DMS153 (cell line): ENCODE data around the gene SOX18.

Source experiments
- DNase-seq: peaks from one replicate; lab custom pipeline; 2025; lab: John Stamatoyannopoulos, UW

The SOX18 gene

DNA sequence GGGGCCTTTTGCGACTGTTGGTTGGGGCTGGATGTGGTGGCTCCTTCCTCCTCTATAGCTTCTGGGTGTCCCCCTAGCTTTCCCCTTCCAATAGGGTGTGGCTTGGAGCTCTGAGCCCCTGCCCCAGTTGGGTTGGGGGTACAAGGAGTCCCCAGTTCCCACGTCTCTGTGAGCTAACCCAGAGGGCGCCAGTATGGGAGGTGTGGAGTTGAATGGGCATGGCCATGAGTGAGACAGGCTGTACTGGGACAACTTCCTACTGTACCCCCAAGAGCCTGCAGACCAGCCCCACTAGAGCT, 12.3 kb downstream of the SOX18 start:
- DNase-seq: no peak

GRCh38 chr20:64036346-64037198, 12.9 kb downstream of the SOX18 start:
- no peak for DNase-seq

DNA sequence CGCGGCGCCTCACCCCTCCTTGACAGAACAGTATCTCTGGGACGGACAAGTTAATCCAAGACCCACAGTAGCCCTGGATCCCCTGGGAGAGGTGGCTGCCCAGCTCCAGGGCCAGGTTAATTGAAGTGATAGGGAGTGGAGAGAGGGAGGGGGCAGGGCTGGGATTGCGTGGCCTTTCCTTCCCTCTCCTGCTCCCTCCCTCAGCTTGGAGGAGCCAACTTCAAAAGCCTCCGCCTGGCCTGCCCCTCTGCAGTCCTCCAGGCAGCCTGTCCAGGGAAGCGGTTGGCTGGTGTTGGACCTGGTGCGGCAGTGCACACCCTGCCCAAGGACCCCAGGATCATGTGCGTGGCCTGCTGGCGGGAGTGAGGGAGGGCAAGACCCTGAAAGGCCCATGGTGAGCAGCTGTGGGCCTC, 13.5 kb downstream of the SOX18 start, which contains the start of gene C20orf204:
Gene C20orf204, plus strand, starts transcription at position 250 of the 413 bp plus-strand sequence. Its CDS starts 142 bp downstream, at position 392.
- no peak for DNase-seq

- no peak for DNase-seq
Observed at GRCh38 chr20:64035066-64035932, 14.1 kb downstream of the SOX18 start.

GRCh38 chr20:64033981-64034493, 15.4 kb downstream of the SOX18 start:
- DNase-seq: no peak

- DNase-seq: no peak
Observed at GRCh38 chr20:64032706-64033624, 16.5 kb downstream of the SOX18 start.

GRCh38 chr20:64031822-64032314, 17.6 kb downstream of the SOX18 start:
- DNase-seq: no peak

DNA sequence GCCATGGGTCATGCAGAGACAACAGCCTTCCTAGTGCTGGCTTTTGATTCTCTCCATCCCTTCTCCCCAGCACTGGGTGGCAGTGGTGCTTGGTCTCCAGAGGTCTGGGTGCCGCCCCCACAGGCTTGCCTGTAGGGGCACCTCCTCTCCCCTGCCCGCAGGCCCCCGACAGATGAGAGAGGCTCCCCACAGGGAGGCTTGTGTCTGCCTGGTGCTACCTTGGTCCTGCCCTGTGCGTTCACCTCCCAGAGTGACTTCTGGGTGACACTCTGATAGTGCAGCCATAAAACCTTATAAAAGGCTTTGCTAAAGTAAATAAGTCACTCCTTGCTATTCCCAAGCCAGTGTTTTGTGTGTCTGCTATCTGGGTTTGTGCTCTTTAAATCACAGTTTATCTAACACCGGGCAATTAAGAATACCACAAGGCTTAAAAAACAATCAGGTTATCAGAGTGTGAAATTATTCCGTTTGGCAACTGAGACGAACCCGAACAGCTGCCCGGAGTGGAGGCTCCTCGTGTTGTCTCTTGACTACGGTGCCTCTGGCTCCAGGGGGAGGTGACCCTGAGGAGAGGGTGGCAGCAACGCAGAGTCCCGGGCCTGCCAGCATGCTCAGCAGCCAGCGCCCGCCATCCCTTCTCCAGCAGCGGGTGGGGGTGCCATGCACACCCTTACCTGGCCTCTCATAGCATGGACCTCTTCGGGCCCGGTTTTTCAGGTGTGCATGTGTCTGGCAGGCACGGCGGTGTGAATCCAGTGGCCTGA, 18.9 kb downstream of the SOX18 start:
- DNase-seq: no peak

DNA sequence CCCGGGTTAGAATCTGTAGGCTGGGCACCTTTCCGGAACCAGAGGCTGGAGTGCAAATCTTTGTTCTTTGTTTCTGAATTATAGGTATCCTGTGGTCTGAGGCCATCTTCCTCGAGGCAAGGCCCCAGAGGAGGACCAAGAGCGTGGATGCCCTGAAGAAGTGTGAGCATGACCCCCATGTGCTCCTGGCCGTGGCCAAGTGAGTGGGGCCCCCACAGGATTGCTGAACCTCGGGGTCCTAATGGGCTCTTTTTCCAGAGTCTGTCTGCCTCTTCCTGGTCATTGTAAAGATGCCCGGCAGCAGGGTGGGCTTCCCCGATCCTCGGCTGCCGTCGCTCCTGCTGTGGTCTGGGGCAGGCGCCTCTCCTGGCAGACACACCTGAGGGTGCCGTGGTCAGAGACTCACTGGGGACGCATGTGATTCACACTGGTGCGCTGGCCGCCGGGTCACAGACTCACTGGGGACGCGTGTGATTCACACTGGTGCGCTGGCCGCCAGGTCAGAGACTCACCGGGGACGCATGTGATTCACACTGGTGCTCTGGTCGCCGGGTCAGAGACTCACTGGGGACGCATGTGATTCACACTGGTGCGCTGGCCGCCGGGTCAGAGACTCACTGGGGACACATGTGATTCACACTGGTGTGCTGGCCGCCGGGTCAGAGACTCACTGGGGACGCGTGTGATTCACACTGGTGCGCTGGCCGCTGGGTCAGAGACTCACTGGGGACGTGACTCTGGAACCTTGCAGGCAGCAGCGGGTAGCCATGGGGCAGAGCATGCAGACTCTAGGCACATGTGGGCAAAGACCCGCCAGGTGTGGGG, 19.9 kb downstream of the SOX18 start:
- no peak for DNase-seq

DNA sequence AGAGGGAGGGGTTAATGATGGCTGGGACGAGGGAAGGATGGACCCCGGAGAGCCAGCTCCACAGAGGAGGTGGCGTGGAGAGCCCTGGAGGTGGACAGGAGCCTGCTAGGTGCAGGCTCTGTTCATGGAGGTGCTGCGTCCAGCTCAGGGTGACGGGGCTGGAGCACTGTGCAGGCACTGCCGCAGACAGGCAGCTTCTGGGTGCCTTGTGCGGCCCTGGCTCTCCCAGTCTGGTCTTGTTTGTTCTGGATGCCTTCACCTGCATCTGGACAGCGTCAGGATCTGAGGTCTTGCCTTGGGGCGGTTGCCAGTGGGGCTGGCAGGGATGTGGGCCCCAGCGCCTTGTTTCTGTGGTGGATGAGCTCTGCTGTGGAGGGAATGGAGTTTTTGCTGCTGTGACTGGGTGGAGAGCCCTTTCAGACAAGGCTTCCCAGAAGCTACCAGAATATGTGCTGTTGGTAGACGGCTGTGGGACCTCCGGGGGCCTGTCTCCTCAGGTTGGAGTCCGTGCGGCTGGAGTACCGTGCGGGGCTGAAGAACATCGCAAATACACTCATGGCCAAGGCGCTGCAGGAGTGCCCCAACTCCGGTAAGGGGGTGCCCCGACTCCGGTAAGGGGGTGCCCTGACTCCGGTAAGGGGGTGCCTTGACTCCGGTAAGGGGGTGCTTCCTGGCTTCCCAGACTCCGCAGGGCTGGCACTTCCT, 21.3 kb downstream of the SOX18 start:
- no peak for DNase-seq

GRCh38 chr20:64025826-64026412, 23.5 kb downstream of the SOX18 start:
- DNase-seq: no peak

GRCh38 chr20:64025101-64025825, 24.2 kb downstream of the SOX18 start:
- DNase-seq: no peak

GRCh38 chr20:64024141-64024990, 25.1 kb downstream of the SOX18 start:
- no peak for DNase-seq

GRCh38 chr20:64023361-64024140, 25.9 kb downstream of the SOX18 start:
- no peak for DNase-seq

DNA sequence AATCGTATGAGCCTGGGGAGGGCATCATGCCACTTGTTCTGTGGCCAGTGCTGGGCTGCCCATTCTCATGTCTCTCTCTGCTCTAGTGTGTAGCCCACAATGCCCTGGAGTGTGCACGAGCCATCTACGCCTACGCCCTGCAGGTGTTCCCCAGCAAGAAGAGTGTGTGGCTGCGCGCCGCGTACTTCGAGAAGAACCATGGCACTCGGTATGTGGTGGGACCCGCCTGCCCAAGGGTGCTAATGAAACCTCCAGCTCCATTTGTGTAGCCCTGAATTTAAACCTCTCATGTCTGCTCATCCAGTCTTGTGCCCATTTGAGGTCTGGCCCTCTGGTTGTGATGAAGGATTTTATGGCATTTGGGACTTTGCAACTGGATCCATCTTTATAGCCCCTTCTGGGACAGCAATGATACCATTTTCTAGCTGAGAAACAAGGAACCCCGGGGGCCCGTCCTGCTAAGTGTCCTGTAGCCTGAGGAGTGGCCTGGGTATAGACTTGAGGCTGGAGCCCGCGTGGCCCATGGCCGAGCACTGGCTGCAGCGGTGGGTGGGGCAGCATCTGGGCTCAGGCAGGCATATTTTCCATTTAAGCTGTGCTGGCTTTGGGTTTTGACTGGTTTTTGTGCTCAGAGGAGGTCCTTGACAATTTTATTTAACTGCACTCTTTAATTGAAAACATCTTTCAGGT, 26.6 kb downstream of the SOX18 start:
- no peak for DNase-seq
